GM21528 (cell line): ENCODE data around the gene BAHCC1.

Experiments
- ATAC-seq: cut with Tn5 transposase; IDR thresholded peaks from one replicate; pipeline ENCODE4 v1.9.1; 2021; ENCODE audit warnings: mild to moderate bottlenecking, moderate library complexity; ENCODE audit not compliant: unreplicated experiment, low FRiP score

BAHCC1 gene

DNA sequence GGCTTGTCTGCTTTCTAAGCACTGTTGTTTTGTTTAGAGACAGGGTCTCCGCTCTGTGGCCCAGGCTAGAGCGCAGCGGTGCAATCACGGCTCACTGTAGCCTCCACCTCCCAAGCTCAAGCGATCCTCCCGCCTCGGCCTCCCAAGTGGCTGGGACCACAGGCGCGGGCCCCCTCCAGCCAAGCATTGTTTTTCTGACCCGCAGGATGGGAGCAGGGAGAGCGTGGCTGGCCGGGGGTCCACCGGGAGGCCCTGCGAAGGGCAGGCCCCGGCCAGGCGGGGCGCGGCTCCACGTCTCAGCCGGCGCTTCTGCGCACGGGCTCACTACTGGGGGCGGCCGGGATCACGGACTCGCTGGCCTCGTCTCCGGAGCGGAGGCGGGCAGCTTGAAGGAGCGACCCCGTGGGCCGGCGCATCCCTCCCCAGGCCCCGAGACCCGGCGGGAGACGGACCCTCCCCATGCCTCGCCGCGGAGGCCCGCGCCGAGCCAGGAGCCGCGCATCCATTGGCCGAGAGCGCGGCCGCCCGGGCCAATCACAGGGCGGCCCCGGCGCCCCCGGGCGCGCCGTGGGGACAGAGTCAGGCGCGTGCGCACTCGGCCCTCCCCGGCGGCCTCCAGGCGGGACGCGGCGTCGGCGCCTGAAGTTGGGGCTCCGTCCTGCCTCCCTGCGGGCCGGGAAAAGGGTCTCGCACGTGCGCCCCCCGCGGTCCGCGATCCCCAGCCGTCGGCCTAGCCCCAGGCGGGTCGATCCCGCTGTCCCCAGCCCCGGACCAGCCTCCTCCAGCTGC is 92.4 kb downstream of the BAHCC1 start:
- ATAC-seq: peak; percentile 53

DNA sequence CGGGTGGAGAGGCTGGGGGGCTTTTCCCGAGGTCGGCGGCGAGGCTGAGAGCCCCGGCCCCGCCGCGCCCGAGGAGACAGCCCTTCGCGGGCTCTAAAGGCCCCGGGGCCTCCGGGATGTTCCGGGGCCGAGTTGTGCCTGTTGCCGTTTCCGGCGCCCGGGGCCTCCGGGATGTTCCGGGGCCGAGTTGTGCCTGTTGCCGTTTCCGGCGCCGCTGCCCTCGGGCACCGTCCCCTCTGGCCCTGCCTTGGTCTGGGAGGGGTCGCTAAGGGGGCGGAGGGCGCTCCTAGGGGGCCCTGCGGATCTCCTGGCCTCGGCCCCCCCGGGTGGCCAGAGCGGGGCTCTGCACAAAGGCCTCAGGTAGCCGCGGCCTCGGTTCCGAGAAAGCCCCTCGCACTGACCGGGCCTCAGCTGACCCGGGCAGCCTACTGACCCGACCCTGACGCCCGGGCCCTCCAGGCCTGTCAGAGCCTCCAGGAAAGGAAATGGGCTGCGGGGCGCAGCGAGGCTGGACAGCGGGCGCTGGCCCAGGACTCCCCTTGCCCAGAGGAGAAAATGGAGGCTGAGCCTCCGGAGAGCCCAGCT is 93.1 kb downstream of the BAHCC1 start:
- ATAC-seq: no peak

DNA sequence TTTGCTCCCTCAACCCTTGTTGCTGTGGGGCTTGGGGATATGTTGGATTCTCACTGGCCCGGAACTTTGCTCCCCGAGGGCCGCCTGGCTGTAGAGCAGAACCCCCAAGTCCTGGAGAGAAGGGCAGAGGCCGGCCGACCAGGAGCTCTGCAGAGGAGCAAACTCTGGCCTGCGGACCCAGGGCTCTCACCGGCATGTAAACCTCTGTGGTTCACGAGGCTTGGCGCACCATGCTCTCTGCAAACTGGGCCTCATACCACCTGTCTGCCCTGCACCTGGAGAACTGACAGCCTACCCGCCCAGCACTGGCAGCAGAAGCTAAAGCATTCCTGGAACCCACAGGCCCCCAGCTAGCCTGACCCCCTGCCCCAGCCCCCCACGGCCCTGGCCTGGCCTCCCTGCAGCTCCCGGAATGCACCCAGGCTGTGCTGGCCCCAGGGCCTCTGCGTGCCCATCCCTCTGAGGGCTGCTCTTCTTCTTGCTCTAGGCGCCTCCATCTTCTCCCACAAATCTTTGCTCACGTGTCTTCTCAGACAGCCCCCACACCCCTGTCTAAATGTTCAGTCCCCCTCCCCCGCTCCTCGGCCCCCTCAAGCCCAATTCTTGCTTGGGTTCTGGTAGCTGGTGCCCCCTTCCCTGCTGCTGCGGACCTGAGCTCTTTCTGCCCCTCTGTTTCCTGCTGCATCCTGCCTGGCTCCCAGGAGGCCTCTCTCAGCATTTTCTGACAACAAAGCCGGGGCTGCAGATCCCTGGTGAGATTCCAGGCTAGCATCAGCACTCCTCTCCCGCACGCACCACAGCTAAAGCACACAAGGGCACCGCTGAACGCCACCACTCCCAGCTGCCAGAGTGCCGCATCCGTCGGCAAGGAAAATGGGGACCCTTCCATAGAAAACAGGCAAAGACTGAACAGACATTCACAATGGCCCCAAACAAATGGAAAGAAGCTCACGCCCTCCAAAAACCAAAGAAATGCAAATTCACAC is 94.0 kb downstream of the BAHCC1 start:
- ATAC-seq: no peak

DNA sequence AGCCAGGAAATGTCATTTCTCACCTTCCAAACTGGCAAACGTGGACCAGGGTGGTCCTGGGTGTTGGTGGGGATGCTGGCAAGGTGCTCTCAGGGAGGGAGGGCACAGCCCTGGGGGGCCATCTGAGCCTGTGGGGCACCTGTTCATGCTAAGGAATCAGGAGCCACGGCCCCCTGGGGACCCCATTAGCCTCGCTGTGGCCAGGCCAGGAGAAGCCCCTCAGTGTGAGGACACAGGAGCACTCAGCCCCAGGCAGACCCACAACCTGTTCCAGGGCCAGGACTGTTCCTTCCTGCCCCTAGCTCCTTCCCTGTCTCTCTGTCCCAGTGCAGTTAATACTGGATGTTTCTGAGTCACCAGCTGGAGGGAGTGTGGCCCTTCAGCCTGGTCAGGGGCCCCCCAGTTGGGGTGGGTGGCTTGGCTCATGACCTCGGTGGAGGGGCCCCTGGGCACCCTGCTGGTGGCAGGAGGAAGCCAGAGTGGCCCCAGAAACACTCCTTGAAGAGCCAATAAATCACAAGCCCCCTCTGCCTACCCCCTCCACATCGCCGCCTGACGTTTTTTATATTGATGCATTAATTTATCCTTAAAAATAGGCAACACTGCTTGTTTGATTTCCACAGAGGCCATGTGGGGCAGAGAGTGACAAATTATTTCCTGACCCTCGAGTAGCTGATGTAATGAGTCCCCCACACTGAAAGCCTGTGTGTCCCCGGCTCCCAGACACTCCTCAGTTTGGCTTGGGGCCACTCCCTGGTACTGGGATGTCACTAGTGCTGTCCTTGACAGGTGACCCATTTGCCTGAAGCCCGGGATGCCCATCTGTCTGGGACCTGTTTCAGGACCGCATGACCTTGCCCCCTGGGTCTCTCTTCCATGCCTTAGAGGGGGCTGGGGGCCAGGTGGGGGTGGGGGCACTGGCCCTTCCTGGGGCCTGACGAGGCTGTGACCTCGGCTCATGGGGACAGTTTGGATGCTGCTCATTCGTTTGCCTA is 95.0 kb downstream of the BAHCC1 start:
- ATAC-seq: no peak

- no peak for ATAC-seq
Measured at GRCh38 chr17:81491181-81491581, 95.9 kb downstream of the BAHCC1 start.

- no peak for ATAC-seq
Measured at GRCh38 chr17:81491761-81492160, 96.5 kb downstream of the BAHCC1 start.

DNA sequence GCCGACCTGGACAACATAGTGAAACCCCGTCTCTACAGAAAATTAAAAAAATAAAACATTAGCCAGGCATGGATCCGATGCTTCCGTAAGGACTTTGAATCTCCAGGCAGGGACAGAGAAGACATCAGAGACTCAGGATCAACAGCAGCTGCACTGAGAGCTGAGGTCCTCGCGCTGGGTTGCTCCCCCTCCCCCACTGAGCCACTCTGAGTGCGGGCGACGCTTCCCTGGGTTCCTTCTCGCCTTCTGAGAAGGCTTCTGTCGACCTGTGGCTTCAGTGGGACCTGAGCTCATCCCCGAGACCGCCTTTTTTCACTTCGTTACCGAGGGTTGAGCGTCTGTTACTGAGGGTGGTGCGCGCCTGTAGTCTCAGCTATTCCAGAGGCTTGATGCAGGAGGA is 96.9 kb downstream of the BAHCC1 start:
- ATAC-seq: no peak

DNA sequence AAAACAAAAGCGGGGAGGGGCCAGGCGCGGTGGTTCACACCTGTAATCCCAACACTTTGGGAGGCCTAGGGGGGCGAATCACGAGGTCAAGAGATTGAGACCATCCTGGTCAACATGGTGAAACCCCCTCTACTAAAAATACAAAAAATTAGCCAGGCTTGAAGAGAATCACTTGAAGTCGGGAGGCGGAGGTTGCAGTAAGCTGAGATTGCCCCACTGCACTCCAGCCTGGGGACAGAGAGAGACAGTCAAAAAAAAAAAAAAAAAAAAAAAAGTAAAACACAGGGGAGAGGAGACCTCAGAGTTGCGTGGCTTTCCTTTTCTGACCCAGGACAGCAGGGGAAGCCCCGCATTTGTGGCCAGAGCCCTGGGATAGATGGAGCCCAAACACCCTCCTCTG is 97.4 kb downstream of the BAHCC1 start:
- no peak for ATAC-seq

- ATAC-seq: no peak
Measured at GRCh38 chr17:81493198-81494038, 98.2 kb downstream of the BAHCC1 start.

- ATAC-seq: no peak
Measured at GRCh38 chr17:81494626-81495377, 99.5 kb downstream of the BAHCC1 start.

DNA sequence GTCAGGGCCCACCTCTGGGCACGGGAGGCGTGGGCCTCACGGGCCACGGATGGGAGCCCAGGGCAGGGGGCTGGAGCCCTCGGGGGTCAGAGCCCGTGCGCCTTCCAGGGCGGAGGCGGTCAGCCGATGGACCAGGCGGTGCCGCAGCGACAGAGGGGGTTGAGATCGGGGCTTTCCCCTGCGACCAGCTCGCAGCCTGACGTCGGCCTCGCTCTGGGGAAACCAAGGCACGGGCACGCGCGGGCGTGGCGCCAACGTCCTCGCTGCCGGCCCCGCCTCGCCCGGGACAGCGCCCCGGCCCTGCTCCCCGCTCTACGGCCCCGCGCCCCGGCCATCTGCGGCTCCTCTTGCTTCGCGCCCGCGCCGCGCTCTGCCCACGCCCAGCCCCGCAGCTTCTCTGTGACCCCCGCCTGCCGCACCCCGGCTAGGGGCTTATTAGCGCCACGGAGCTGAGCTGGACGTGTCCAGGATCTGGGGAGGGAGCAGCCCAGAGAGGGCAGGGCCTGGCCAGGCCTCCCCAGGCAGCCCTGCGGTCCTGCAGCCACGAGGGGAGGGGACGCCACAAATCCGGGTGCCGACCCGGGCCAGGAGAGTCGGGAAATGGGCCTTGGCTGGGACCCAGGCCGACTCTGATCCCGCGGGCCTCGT is 103.8 kb downstream of the BAHCC1 start:
- ATAC-seq: no peak

GRCh38 chr17:81499601-81499970 is 104.3 kb downstream of the BAHCC1 start:
- no peak for ATAC-seq

- ATAC-seq: no peak
Measured at GRCh38 chr17:81500047-81500446, 104.8 kb downstream of the BAHCC1 start.

DNA sequence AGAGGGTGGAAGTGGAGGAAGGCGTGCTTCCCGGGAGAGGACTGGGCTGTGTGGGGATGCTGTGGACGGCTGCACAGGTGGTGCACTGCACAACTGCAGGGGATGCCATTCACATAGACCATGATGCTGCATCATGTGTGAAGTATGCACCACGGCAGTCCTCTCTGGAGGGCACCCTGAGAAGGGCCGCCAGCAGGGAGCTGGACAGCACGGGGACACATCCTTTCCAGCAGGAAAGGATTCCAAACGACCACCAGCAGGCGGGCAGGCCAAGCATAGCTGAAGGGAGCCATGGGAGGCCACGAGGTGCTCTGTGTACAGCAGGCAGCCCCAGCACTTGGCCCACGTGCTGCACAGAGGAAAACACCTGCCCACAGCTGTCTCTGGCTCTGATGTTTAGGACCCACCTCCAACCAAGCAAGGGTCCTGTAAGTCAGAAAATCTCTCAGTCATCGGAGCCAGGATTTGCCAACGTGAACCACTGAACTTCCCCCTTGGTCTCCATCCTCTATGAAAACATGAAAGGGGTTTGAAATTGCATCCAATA is 107.3 kb downstream of the BAHCC1 start:
- no peak for ATAC-seq

DNA sequence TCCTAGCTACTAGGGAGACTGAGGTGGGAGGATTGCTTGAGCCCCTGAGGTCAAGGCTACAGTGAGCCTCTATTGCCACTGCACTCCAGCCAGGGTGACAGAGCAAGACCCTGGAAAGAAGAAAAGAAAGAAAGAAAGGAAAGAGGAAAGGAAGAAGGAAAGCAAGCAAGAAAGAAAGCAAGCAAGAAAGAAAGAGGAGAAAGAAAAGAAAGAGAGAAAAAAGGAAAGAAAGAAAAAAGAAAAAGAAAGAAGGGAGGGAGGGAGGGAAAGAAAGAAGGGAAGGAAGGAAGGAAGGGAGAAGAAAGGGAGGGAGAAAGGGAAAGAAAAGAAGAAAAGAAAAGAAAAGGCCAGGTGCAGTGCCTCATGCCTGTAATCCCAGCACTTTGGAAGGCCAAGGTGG is 108.4 kb downstream of the BAHCC1 start:
- ATAC-seq: no peak

GRCh38 chr17:81508639-81509206 is 113.5 kb downstream of the BAHCC1 start:
- ATAC-seq: no peak

DNA sequence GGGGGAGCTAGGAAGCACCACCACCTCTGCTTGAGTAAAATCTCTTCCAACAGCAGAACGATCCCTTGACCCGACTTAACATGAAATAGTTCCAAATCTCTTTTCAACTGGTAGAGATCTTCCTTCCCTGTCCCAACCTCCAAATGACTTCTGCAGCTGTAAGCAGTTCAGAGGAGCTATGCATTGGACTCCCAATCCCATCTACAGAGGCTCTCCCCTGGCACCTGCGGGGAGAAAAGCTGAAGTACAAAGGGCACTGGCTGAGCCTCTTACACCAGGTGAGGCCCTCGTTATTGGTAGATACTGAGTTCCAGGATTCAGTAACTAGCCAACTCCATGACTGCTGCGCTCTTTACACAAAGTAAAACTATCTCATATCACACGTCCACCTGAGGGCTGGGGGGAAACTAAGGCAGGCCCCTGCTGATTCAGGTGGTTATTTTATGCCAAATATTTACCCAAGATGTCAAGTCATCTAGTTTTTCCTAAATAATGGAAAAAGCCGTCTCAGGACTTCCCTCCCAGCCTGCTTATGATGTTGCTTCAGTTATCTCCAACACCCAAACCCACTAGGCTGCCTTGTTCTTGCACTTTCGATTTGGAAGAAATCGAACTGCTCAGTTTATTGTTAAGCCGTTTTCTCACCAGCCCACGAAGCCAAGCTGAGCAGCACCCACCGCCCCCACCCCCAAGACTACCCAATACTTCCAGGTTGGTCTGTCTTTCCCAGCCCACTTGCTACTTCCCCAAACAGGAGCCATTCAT is 114.1 kb downstream of the BAHCC1 start:
- no peak for ATAC-seq
